RWPE1 (cell line): ENCODE data around the gene CHRNA9.

Experiments
- CTCF ChIA-PET: fragments of 350-600 bp; sonication (Branson Sonifier 250); formaldehyde crosslinking; extraction: SDS; loops from one replicate; lab custom pipeline; 2021; lab: Yijun Ruan, JAX
- POLR2A ChIA-PET: fragments of 400-600 bp; formaldehyde crosslinking; extraction: SDS; loops from one replicate; lab custom pipeline; 2020; ENCODE audit warnings: antibody characterized with exemption; ENCODE audit not compliant: low non-redundant PET; lab: Yijun Ruan, JAX
- DNase-seq: peaks from one replicate; pipeline ENCODE4 v3.0.0; 2012; ENCODE audit warnings: low spot score
- H3K27ac ChIP-seq: fragments of 450-650 bp; 2 replicates; pipeline ENCODE4 v1.5.1; 2017
- CTCF ChIP-seq: fragments of 450-650 bp; conservative IDR thresholded peaks from 2 replicates; pipeline ENCODE4 v1.5.1; 2017; ENCODE audit warnings: low read depth, mild to moderate bottlenecking

Gene CHRNA9

GRCh38 chr4:40373636-40374035 lies 38.5 kb downstream of the CHRNA9 start:
- no peak overlapping the region for H3K27ac ChIP-seq
- TF ChIP-seq CTCF: no peak
- DNase-seq: no peak
- ChIA-PET CTCF (interaction anchor here (0.6 to 0.8 kb wide), 3 partner anchors 17 to 900 kb away, joined by 3 read pairs; no protein-coding TSS in a partner anchor), POLR2A (no interaction called here)

GRCh38 chr4:40375095-40375494 lies 40.0 kb downstream of the CHRNA9 start:
- CTCF ChIA-PET: no interaction called here
- no peak for TF ChIP-seq CTCF
- POLR2A ChIA-PET: no interaction called here
- no peak for DNase-seq
- H3K27ac ChIP-seq: no peak overlapping the region

GRCh38 chr4:40375620-40376019 lies 40.5 kb downstream of the CHRNA9 start:
- no peak for TF ChIP-seq CTCF
- no peak overlapping the region for H3K27ac ChIP-seq
- ChIA-PET POLR2A (no interaction called here), CTCF (no interaction called here)
- DNase-seq: no peak

GRCh38 chr4:40377512-40378365 lies 42.6 kb downstream of the CHRNA9 start:
- TF ChIP-seq CTCF: no peak
- ChIA-PET CTCF (no interaction called here), POLR2A (no interaction called here)
- DNase-seq: no peak
- H3K27ac ChIP-seq: no peak overlapping the region

- no peak overlapping the region for H3K27ac ChIP-seq
- no peak for TF ChIP-seq CTCF
- POLR2A ChIA-PET: no interaction called here
- no peak for DNase-seq
- CTCF ChIA-PET: interaction anchor here (0.6 kb wide), 1 partner anchor 418 kb away, joined by 3 read pairs; no protein-coding TSS in a partner anchor
Measured at GRCh38 chr4:40378619-40379018, 43.5 kb downstream of the CHRNA9 start.

GRCh38 chr4:40379248-40379647 lies 44.1 kb downstream of the CHRNA9 start:
- POLR2A ChIA-PET: no interaction called here
- CTCF ChIA-PET: no interaction called here
- no peak overlapping the region for H3K27ac ChIP-seq
- no peak for DNase-seq
- TF ChIP-seq CTCF: no peak
